Panc1 (cell line): ENCODE measurements around the gene CEP131. TPM values are rescaled to one million over a fixed set of nuclear protein-coding genes. Genes with fewer than 3 reads are reported as not detected.

Source experiments
- ATAC-seq: fragments of 200-7000 bp; cut with Tn5 transposase; 2 replicates; pipeline ENCODE4 v1.9.1; 2020; ENCODE audit warnings: mild to moderate bottlenecking, moderate library complexity
- BruUV-seq: library from RNA; stranded (reverse); fragments of 400-500 nt; replicated peaks from 2 replicates; lab custom pipeline; 2021; lab: Mats Ljungman, UMichigan
- CTCF ChIA-PET: fragments of 300-600 bp; sonication (Branson Sonifier 250); formaldehyde crosslinking; loops from one replicate; lab custom pipeline; 2022; ENCODE audit warnings: antibody characterized with exemption; lab: Charles Lee
- POLR2A ChIA-PET: fragments of 300-600 bp; sonication (Branson Sonifier 250); formaldehyde crosslinking; loops from one replicate; lab custom pipeline; 2022; ENCODE audit warnings: antibody characterized with exemption; lab: Charles Lee
- DNase-seq: peaks from one replicate; pipeline ENCODE4 v3.0.0-alpha.2; 2010; ENCODE audit warnings: low read depth, low spot score
- H3K27ac ChIP-seq: 2 replicates; pipeline ENCODE4 v1.5.1; 2011; ENCODE audit warnings: mild to moderate bottlenecking, low read length, inconsistent platforms
- H3K27me3 ChIP-seq: fragments of 200-500 bp; sonication (Bioruptor generic); 2 replicates; pipeline ENCODE4 v1.6.0; 2014; ENCODE audit warnings: low read length, inconsistent platforms; ENCODE audit not compliant: control insufficient read depth, insufficient read depth
- H3K36me3 ChIP-seq: fragments of 200-500 bp; sonication (Bioruptor generic); 2 replicates; pipeline ENCODE4 v1.5.1; 2014; ENCODE audit warnings: inconsistent platforms, mild to moderate bottlenecking, low read length, moderate library complexity; ENCODE audit not compliant: control insufficient read depth, insufficient read depth
- H3K4me1 ChIP-seq: 2 replicates; pipeline ENCODE4 v1.5.1; 2011; ENCODE audit warnings: inconsistent platforms, mild to moderate bottlenecking, low read length, moderate library complexity; ENCODE audit not compliant: control insufficient read depth, insufficient read depth
- H3K4me3 ChIP-seq, 2 experiments: 2 replicates each; pipeline ENCODE4 v1.5.1; 2011 to 2012; ENCODE audit warnings: low read depth in 2 of 2, low read length in 2 of 2, mild to moderate bottlenecking in 2 of 2, inconsistent platforms in 1 of 2, moderate library complexity in 1 of 2
- H3K9me3 ChIP-seq: fragments of 200-500 bp; sonication (Bioruptor generic); 2 replicates; pipeline ENCODE4 v1.5.1; 2014; ENCODE audit warnings: low read depth, mild to moderate bottlenecking, inconsistent platforms, low read length, moderate library complexity; ENCODE audit not compliant: control insufficient read depth, insufficient read depth
- CTCF ChIP-seq: fragments of 450-650 bp; IDR thresholded peaks from 2 replicates; pipeline ENCODE4 v1.5.1; 2017; ENCODE audit warnings: mild to moderate bottlenecking
- POLR2AphosphoS5 ChIP-seq: IDR thresholded peaks from 2 replicates; pipeline ENCODE4 v1.6.1; 2012; ENCODE audit warnings: mild to moderate bottlenecking, low read depth, low read length, moderate library complexity
- SIN3A ChIP-seq: IDR thresholded peaks from 2 replicates; pipeline ENCODE4 v1.6.1; 2012; ENCODE audit warnings: low read depth, mild to moderate bottlenecking, low read length, moderate library complexity, borderline replicate concordance; ENCODE audit not compliant: insufficient read depth
- TCF7L2 ChIP-seq: IDR thresholded peaks from 2 replicates; pipeline ENCODE4 v1.6.1; 2011; ENCODE audit warnings: mild to moderate bottlenecking, low read depth, low read length, inconsistent platforms
- in situ Hi-C: cut with HindIII; loops from 2 replicates; pipeline ENCODE4 v1.10.0; 2016; ENCODE audit warnings: low sequenced_read_pairs, low pct_unique_long_range_greater_than_20kb
- intact Hi-C: fragments of 100-400 bp; cut with micrococcal nuclease; formaldehyde crosslinking; loops from one replicate; pipeline ENCODE4 v1.10.0; 2022; ENCODE audit not compliant: unreplicated experiment
- total RNA-seq: library from RNA; stranded (reverse); gene quantifications from one replicate; pipeline ENCODE4 v1.2.1, GENCODE V29; 2021; ENCODE audit not compliant: unreplicated experiment
- TF ChIP-seq, protein P1 (sequence below), 2 experiments: IDR thresholded peaks; 2 replicates each; pipeline ENCODE4 v1.6.1; 2011 to 2012; ENCODE audit warnings: low read depth in 2 of 2, control low read depth in 1 of 2, low read length in 1 of 2, mild to moderate bottlenecking in 1 of 2, moderate library complexity in 1 of 2; ENCODE audit not compliant: insufficient read depth in 1 of 2

Gene CEP131
- total RNA-seq, 1 experiment from 2014 or later, result 26.0 TPM

- in situ Hi-C loops, result loop anchor here (5.0 kb wide), 1 partner anchor 66 kb away; no protein-coding TSS in a partner anchor
- Histone ChIP-seq H3K9me3 (no peaks in the 10 kb centered on the region), H3K4me1 (no peaks in the 10 kb centered on the region), H3K27ac (no peak overlapping the region), H3K4me3 (no peak overlapping the region), H3K27me3 (no peaks in the 10 kb centered on the region), H3K36me3 (no peaks in the 10 kb centered on the region)
- ATAC-seq, result no peak
- intact Hi-C loops, result no loop called here
- ChIA-PET POLR2A (interaction anchor here (0.6 kb wide), 1 partner anchor 81 kb away, joined by 3 read pairs; no protein-coding TSS in a partner anchor), CTCF (interaction anchor here (0.7 kb wide), 1 partner anchor 11 kb away, joined by 3 read pairs; no protein-coding TSS in a partner anchor)
- TF ChIP-seq, protein P1, sequence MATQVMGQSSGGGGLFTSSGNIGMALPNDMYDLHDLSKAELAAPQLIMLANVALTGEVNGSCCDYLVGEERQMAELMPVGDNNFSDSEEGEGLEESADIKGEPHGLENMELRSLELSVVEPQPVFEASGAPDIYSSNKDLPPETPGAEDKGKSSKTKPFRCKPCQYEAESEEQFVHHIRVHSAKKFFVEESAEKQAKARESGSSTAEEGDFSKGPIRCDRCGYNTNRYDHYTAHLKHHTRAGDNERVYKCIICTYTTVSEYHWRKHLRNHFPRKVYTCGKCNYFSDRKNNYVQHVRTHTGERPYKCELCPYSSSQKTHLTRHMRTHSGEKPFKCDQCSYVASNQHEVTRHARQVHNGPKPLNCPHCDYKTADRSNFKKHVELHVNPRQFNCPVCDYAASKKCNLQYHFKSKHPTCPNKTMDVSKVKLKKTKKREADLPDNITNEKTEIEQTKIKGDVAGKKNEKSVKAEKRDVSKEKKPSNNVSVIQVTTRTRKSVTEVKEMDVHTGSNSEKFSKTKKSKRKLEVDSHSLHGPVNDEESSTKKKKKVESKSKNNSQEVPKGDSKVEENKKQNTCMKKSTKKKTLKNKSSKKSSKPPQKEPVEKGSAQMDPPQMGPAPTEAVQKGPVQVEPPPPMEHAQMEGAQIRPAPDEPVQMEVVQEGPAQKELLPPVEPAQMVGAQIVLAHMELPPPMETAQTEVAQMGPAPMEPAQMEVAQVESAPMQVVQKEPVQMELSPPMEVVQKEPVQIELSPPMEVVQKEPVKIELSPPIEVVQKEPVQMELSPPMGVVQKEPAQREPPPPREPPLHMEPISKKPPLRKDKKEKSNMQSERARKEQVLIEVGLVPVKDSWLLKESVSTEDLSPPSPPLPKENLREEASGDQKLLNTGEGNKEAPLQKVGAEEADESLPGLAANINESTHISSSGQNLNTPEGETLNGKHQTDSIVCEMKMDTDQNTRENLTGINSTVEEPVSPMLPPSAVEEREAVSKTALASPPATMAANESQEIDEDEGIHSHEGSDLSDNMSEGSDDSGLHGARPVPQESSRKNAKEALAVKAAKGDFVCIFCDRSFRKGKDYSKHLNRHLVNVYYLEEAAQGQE (IDR thresholded peaks at IDR 0.05; ENCODE audit: insufficient read depth in 1 of 2, low read depth in 2 of 2, low read length in 1 of 2), result no peak
- DNase-seq, result no peak
- no TSS peak for BruUV-seq
These were observed 14.1 kb downstream of the CEP131 start for GRCh38 chr17:81208651-81209050.

- in situ Hi-C loops, result loop anchor here (5.0 kb wide), 1 partner anchor 66 kb away; no protein-coding TSS in a partner anchor
- Histone ChIP-seq H3K4me3 (no peak overlapping the region), H3K27me3 (no peaks in the 10 kb centered on the region), H3K36me3 (no peaks in the 10 kb centered on the region), H3K27ac (no peak overlapping the region), H3K9me3 (no peaks in the 10 kb centered on the region), H3K4me1 (no peaks in the 10 kb centered on the region)
- BruUV-seq, result no TSS peak
- TF ChIP-seq POLR2AphosphoS5, result no peak
- no peak for TF ChIP-seq SIN3A
- TF ChIP-seq, protein P1 (IDR thresholded peaks at IDR 0.05; ENCODE audit: insufficient read depth in 1 of 2, low read depth in 2 of 2, low read length in 1 of 2), result no peak
- no peak for TF ChIP-seq TCF7L2
- TF ChIP-seq CTCF, result no peak
- intact Hi-C loops, result no loop called here
- DNase-seq (no peak), ATAC-seq (no peak)
- ChIA-PET POLR2A (no interaction called here), CTCF (interaction anchor here (0.6 kb wide), 1 partner anchor 225 kb away, joined by 3 read pairs; no protein-coding TSS in a partner anchor)
These were observed 14.9 kb downstream of the CEP131 start for GRCh38 chr17:81207610-81208581.
